Osteocyte (in vitro differentiated cells): Measurements from ENCODE around the gene SMAD3. TPM values are rescaled to one million over a fixed set of nuclear protein-coding genes. Genes with fewer than 3 reads are reported as not detected.

Experiments used
- DNase-seq: peaks from one replicate; pipeline ENCODE4 v3.0.0; 2021; ENCODE audit warnings: mixed read lengths; ENCODE audit not compliant: unreplicated experiment; ENCODE audit errors: extremely low spot score
- H3K27ac Mint-ChIP-seq: one replicate; pipeline ENCODE4 v1.8.0; 2021; ENCODE audit warnings: mild to moderate bottlenecking, mixed read lengths; ENCODE audit not compliant: unreplicated experiment
- H3K27me3 Mint-ChIP-seq: one replicate; pipeline ENCODE4 v1.8.0; 2021; ENCODE audit warnings: mixed read lengths; ENCODE audit not compliant: unreplicated experiment
- H3K36me3 Mint-ChIP-seq: one replicate; pipeline ENCODE4 v1.8.0; 2021; ENCODE audit warnings: mixed read lengths; ENCODE audit not compliant: unreplicated experiment
- H3K4me1 Mint-ChIP-seq: one replicate; pipeline ENCODE4 v1.8.0; 2021; ENCODE audit warnings: mixed read lengths; ENCODE audit not compliant: unreplicated experiment
- H3K4me3 Mint-ChIP-seq: one replicate; pipeline ENCODE4 v1.8.0; 2021; ENCODE audit warnings: mild to moderate bottlenecking, moderate library complexity, mixed read lengths; ENCODE audit not compliant: unreplicated experiment
- H3K9me3 Mint-ChIP-seq: one replicate; pipeline ENCODE4 v1.8.0; 2021; ENCODE audit warnings: mixed read lengths; ENCODE audit not compliant: unreplicated experiment
- total RNA-seq: library from RNA; stranded (reverse); gene quantifications from 2 replicates; pipeline ENCODE4 v1.2.1, GENCODE V29; 2021
- TF ChIP-seq, protein P1 (sequence below): fragments of 200-600 bp; sonication (generic); IDR thresholded peaks from 2 replicates; pipeline ENCODE4 v1.5.0; 2021; ENCODE audit warnings: antibody characterized with exemption, mild to moderate bottlenecking, moderate library complexity

The SMAD3 gene
- total RNA-seq, 1 donor from 2014 or later = 39.7 TPM

DNA sequence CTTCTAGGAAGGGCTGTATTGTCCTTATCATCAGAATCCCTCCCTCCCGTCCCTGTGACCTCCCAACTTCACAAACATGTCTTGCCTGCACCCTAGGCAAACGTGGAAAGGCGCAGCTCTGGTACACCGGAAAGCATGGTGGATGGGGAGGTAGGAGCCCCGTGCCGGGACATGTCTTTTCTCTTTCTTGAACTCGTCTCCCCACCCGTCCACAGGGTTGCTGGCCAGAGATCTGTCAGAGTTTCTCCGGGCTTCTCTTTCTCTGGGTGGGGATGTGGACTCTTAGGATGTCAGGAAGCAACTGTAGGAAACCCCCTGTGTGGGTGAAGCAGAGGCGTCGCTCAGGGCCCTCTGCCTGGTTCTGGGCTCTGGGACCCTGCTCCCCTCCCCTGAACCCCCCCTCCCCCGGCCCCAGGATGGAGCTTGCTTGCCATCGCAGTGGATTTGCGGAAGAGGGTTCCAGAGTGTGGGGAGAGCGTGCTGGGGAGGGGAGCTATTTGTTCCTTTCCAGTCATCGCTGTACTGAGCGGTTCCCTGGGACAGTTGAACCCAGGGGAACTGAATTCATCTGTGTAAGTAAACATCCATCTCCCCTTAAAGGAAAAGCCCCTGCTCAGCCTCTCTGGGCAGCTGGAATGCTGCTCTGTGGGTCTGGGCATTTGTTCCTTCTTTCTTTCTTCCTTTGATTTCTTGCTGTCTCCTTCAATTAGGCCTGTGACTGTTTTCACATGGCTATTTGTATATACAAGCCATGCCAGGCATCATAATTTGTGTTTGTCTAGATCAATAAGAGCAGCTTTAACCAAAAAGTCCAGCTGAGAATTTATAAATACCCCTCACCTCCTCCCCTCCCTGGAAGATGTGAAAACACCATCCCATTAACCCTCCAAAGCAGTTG, 72.8 kb downstream of the SMAD3 start:
- H3K4me1 Mint-ChIP-seq = peaks cover 91% of the 10 kb centered on the region
- H3K27me3 Mint-ChIP-seq = no peaks in the 10 kb centered on the region
- peak overlapping the region; percentile 26 for H3K4me3 Mint-ChIP-seq
- no peaks in the 10 kb centered on the region for H3K9me3 Mint-ChIP-seq
- H3K27ac Mint-ChIP-seq = peak overlapping the region; percentile 77
- no peaks in the 10 kb centered on the region for H3K36me3 Mint-ChIP-seq
- DNase-seq = no peak
- TF ChIP-seq, protein P1, sequence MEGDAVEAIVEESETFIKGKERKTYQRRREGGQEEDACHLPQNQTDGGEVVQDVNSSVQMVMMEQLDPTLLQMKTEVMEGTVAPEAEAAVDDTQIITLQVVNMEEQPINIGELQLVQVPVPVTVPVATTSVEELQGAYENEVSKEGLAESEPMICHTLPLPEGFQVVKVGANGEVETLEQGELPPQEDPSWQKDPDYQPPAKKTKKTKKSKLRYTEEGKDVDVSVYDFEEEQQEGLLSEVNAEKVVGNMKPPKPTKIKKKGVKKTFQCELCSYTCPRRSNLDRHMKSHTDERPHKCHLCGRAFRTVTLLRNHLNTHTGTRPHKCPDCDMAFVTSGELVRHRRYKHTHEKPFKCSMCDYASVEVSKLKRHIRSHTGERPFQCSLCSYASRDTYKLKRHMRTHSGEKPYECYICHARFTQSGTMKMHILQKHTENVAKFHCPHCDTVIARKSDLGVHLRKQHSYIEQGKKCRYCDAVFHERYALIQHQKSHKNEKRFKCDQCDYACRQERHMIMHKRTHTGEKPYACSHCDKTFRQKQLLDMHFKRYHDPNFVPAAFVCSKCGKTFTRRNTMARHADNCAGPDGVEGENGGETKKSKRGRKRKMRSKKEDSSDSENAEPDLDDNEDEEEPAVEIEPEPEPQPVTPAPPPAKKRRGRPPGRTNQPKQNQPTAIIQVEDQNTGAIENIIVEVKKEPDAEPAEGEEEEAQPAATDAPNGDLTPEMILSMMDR = no peak

DNA sequence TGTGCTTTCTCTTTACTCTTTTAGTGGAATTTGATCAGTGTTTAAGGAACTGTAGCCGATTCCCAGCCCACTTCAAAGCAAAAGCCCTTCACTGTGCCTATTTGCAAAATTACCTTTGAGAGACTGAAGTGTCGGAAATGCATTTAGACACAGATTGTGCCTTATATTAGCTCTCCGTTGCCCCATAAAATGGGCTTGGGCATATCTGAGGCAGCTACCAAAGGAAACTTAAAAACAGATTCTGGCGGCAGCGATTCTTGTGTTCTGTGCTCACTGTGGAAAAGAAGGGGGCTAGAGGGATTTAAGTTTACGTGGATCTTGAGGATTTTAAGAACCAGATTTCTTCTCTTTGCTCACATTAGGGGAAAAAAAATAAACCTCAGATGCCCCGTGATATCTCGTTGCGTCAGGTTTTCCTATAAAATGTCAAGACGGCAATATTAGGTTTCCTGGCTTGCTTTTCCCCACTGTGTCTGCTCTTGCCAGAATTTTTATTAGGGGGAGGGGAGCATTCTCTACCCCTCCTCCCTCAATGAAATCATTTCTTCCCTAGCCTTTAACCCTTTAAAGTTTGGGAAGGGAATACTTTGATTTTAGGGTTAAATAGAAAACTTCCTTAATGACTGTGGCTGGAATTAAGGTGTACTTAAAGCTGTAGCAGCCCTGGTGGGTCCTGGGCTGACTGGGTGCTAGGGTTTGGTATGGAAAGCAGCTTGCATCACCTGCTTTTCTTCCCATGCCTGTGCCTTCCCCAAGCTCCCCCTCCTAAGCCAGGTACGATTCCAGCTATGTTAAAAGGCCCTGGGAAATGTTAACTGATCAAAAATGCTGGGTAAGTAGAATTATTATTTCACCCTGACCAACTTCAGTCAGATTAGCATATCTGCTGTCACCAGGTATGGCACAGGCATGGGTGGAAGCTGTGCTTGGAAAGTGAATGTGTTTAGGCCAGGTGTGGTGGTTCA, 73.8 kb downstream of the SMAD3 start:
- peak overlapping the region; percentile 26 for H3K4me3 Mint-ChIP-seq
- peaks cover 91% of the 10 kb centered on the region for H3K4me1 Mint-ChIP-seq
- no peaks in the 10 kb centered on the region for H3K27me3 Mint-ChIP-seq
- H3K36me3 Mint-ChIP-seq = no peaks in the 10 kb centered on the region
- TF ChIP-seq, protein P1 = no peak
- no peak for DNase-seq
- no peaks in the 10 kb centered on the region for H3K9me3 Mint-ChIP-seq
- H3K27ac Mint-ChIP-seq = peak overlapping the region; percentile 77

DNA sequence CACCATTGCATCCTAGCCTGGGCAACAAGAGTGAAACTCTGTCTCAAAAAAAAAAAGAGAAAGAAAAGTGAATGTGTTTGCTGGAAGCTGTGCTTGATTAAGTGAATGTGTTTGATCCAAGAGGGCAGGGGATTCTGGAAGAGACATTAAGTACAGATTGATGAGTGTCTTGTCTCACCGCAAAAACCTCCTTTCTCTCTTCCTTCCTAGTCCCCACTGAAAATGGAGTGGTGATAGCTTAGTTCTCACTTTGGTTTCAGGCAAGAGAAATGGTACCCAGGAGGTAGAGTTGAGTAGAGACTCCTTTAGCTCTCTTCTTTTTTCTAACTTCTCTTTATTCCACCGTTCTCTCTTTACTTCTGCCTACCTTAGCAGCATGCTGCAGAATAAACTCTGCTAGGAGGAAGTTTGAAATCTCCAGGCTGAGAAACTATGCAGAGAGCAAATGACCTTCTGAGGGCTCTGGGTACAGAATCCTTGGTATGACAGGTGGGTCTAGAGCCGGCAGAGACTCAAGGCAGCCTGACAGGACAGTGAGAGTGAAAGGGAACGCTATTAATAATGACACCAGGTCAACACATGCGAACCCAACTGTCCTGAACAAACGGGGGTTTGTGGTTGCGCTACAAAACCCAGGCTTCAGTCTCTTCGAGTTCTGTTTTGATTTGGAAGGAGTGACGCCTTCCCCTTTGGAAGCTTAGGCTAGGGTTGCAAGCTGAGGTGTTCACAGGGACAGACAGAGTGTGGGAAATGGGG, 74.9 kb downstream of the SMAD3 start:
- TF ChIP-seq, protein P1 = no peak
- Mint-ChIP-seq H3K4me1 (peaks cover 91% of the 10 kb centered on the region), H3K9me3 (no peaks in the 10 kb centered on the region), H3K4me3 (no peak overlapping the region), H3K27ac (no peak overlapping the region), H3K27me3 (no peaks in the 10 kb centered on the region), H3K36me3 (no peaks in the 10 kb centered on the region)
- no peak for DNase-seq

DNA sequence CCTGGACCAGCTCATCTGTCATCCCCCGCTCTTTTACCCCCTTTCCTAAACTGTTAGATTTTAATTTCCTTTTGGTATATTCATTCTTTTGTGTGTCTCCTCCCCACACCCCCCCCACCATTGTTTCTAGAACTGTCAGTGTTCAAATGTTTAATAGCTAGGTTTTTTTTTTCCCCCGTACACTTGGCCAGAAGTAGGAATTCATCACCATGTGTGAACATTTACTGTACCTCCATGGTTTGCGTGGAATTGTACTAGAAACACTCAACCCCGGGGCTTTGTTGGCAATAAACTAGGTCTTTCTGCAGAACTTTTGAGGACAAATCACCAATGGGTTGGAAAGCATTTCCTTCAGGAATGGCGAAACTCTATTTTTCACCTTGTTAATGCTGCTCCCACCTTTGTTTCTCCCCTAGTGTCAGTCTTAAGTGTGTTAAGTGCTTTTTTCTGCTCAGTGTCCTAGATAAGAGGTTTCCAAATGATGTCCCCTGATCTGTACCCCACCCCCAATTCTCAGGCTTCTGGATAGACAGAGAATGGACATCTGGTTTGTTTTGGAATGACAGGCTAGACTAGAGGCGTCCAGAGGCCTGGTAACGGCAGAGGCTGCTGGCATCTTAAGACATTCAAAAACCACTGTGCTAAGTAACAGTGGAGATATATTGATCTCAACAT, 76.8 kb downstream of the SMAD3 start:
- peaks cover 93% of the 10 kb centered on the region for H3K4me1 Mint-ChIP-seq

More for the DNA sequence above, 76.8 kb downstream of the SMAD3 start:
- Mint-ChIP-seq H3K36me3 (no peaks in the 10 kb centered on the region), H3K9me3 (no peaks in the 10 kb centered on the region), H3K27ac (peak overlapping the region; percentile 20), H3K27me3 (no peaks in the 10 kb centered on the region), H3K4me3 (no peak overlapping the region)
- TF ChIP-seq, protein P1 = no peak
- no peak for DNase-seq
